GM21390 (cell line): ENCODE data around the gene FAM53B.

ENCODE experiments used
- ATAC-seq: cut with Tn5 transposase; IDR thresholded peaks from one replicate; pipeline ENCODE4 v1.9.1; 2021; ENCODE audit not compliant: unreplicated experiment

The FAM53B gene

GRCh38 chr10:124681626-124682552 lies 62.3 kb downstream of the FAM53B start:
- no peak for ATAC-seq

DNA sequence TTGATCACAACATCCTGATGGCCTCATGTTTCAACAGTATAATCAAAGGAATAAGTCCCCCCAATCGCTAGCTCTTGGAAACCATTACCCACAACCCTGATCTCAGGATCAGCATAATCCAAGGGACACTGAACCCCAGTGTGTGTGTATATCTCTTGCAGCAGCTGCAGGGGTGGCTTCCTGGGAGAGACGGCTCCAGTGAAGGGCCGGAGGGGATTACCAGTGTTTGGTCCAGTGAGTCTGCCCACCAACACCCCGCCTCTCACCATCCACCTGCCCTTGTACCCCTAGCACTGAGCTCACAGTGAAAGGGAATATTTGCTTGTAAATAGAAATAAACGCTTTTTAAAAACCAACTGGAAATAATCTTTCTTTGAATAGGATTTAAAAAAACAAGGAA lies 63.1 kb downstream of the FAM53B start:
- ATAC-seq, result no peak

GRCh38 chr10:124680675-124681074 lies 63.5 kb downstream of the FAM53B start:
- no peak for ATAC-seq

DNA sequence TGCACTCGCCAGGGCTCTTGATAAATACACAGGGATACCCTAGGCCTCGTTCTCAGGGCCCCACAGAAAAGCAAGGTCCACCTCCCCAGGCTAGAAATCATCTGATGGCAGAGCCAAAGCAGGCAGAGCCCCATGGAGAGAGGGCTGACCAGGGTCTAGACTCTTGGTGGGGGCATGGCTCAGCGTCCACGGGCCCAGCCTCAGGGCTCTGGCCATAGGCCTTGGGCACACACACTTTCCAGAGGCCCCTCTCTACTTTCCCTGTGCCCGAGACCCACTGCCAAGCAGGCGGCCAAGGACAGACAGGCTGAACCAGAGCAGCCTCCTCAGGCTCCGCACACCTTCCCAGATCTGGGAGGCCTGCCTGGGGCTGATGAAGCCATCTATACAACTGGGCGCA lies 64.8 kb downstream of the FAM53B start:
- ATAC-seq, result no peak

DNA sequence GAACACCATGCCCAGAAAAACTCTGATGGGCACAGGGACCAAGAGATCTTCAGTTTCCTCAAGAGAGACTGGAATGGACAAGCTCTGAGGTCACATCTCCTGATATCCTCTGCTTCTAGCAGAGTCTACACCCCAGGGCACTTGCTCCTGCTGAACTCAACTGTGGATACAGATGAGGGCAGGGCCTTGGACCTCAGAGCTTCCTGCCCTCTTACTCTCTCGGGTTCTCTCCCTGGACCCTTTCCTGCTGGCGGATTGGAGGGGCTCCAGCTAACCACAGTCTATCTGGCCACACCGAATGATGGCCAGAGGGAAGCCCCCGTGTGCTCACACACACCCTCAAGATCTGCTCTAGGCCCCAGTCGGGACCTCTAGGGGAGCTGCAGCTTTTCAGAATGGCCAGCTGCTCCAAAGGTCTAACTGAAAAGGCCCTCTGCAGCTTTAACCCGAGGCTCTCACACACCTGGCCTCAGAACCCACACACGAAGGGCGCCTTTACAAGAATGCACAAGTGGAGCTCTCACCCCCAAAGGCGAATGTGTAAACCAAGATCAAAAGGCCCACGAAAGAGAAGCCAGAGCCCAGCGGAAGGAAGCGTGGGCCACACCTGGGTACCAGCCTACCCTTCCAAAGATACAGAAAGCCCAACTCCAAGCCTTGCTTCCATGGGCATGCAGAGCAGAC lies 65.5 kb downstream of the FAM53B start:
- no peak for ATAC-seq

GRCh38 chr10:124677749-124678556 lies 66.2 kb downstream of the FAM53B start:
- ATAC-seq, result no peak

DNA sequence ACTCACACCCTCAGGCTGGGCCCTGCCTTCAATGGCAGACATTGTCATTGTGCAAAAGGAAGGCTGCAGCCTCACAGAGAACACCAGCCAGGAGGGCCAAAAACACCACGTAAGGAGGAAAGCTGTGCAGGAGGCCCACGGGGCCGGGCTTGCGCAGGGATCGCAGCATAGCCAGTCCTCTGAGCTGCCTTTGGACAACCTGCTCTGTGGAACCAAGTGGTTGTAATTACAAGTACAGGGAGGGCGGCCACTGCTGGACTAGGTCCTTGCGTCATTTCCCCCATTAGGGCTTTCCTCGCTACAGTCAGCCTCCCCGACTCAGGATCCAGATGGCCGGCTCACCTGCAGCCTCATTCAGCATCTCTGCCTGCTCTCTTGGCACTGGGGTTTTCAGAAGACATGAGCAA lies 66.9 kb downstream of the FAM53B start:
- no peak for ATAC-seq

DNA sequence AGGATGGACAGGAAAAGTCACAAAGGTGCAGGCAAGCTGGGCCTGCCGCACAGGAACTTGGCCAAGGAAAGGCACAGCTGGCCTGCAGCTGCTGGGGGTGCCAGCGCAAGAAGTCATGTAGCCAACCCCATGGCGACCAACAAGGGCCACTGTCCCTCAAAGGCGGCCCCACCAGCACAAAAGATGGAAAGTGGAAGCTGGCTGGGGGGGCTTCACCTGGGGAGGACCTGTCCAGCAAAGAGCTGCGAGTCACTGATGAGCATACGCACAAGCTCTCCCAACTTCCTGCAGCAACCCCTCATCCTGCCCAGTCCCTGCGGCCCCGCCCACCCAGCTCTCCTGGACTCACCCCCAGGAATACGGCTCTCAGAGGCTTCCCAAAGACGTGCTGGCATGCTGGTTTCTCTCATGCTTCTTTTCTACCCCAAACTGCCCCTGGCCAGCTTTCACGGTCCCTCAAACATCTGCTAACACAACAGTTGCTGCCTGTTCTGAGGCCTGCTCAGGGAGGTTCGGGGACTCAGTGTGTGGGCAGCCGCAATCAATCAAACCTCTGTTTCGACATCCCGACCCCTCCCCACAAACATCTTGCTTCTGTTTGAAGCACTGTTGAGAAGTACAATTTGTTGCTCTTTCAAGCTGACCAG lies 67.6 kb downstream of the FAM53B start:
- no peak for ATAC-seq

DNA sequence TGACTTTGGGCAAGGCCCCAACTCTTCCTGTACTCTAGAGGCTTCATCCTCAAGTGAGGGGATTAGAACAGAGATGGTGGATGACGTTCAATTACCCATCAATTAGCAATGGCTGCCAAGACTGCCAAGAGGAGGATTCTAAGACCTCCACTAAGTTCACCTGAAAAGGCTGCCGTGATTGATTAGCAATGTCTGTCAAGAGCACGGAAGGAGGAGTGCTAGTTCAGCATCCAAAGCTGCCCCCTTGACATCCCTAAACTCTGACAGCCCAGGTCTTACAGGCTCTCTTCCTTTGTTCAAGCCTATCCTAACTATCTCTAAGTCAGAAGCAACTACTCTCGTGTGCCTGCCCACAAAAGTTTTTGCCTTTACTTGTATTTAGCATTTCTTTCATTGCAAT lies 68.4 kb downstream of the FAM53B start:
- no peak for ATAC-seq

DNA sequence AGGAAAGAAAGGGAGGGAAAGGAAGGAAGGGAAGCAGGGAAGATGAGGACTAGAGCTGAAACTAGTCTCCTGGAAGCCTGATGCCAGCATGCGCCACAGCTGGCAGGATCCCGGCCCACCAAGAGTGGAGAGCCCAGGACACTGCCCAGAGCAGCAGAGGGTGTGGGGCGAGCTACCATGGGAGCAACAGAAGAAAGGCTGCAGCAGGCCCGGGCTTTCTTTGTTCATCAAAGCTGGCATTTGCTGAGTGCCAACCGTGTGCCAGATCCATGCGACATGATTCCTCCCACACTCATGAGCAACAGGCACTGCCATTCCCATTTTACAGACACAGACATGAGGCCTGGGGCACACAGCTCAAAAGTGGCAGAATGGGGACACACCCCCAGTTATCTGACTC lies 68.9 kb downstream of the FAM53B start:
- no peak for ATAC-seq

DNA sequence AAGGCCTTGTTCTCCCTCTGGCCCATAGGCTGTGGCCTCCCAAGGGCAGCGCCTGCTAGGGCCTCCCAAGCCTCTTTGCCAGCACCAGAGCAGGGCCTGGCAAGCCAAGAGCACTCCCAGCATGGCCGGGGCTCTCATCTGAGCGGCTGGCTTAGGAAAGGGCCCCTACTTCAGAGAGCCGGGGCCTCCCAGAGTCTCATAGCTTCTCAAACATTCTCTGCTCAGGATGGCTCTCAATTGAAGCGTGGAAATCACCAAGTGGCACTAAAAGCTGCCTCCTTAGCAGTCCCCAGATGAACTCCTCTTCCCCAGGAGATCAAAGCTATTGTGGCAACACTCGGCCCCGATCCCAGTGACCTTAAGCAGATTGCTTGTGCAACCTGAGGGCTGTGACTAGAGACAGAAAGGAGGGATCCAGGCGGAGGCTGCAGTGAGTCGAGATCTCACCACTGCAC lies 69.4 kb downstream of the FAM53B start:
- ATAC-seq, result no peak

DNA sequence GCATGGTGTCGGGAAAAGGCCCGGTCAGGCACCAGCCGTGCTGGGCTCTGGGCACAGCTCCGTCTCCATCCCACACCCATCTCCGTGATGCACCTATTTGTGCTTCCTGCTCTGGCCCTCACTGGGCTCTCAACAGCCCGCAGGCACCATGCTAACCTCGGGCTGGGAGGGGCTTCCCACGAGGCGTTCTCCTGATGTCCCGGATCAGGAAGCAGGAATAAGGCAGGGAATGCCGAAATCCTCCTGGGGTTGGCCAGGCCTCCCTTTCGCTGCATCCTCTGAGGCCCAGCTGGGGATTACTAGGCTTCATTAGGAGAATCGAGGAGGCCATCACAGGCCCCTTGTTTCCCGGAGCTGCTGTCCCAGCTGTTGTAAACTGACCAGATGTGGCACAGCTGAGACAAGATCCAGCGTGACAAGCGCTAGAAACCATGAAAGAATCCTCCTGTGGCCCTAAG lies 72.0 kb downstream of the FAM53B start:
- ATAC-seq, result no peak

- ATAC-seq, result no peak
Measured at GRCh38 chr10:124671486-124672075, 72.6 kb downstream of the FAM53B start.

DNA sequence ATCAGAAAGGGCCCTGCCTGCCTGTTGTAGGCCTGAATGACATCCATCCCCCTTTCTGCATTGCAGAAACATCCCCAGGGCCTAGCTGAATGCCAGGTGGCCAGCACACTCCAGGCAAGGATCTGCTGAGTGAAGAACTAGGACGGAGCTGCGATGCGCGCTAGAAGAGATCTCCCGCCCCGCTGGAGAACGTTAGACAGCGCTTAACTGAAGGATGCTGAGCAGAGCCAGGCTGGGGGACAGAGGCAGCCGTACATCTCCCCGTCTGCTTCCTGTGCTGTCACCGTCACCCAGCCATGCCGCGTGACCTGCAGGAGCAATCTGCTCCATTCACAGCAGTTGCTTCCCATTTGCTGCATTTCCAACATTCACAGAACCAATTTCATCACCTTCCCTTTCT lies 73.3 kb downstream of the FAM53B start:
- no peak for ATAC-seq

DNA sequence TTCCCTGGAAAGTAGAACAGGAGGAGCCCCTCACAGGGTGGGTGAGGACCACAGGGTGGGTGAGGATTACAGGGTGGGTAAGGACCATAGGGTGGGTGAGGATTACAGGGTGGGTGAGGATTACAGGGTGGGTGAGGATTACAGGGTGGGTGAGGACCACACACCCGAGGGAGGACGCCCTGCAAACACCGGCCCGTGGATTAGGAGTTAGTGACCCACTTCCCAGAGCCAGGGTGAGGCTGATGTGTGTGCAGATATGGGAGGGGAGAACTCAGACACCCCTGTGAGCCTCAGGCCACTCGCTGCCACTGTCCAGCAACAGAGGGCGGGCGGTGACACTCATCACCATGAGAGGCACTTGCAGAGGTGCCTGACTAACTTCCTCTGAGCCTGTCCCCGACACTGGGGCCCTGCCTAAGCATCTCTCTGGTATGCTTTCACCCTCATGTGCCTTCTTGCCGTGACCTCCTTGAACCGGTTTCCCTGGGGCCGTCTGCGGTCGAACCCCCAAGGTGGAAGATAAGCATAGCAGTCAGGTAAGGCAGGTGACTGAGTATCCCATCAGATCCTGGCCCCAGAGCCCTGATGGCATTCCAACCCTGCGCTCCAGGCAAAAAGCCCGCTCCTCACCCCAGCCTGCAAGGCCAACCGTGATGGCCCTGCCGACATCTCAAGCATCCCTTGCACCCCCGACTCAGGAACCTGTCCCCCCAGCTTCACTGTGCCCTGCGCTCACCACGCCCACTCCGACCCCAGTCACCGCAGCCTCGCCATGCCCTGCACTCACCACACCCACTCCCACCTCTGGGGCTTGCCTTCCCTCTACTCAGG lies 74.1 kb downstream of the FAM53B start:
- ATAC-seq, result no peak

- no peak for ATAC-seq
Measured at GRCh38 chr10:124669141-124669823, 74.9 kb downstream of the FAM53B start.

GRCh38 chr10:124668517-124669051 lies 75.6 kb downstream of the FAM53B start:
- ATAC-seq, result no peak

- no peak for ATAC-seq
Measured at GRCh38 chr10:124667425-124668345, 76.5 kb downstream of the FAM53B start.
